PC-9 (cell line): ENCODE data around the gene GUCA2B. TPM values are rescaled to one million over a fixed set of nuclear protein-coding genes. Genes with fewer than 3 reads are reported as not detected.

Experiments used
- BruUV-seq: library from RNA; stranded (reverse); fragments of 400-500 nt; replicated peaks from 2 replicates; lab custom pipeline; 2021; lab: Mats Ljungman, UMichigan
- CTCF ChIA-PET: fragments of 300-600 bp; sonication (Branson Sonifier 250); formaldehyde crosslinking; loops from one replicate; lab custom pipeline; 2022; ENCODE audit warnings: antibody characterized with exemption; lab: Charles Lee
- POLR2A ChIA-PET: fragments of 300-600 bp; sonication (Branson Sonifier 250); formaldehyde crosslinking; loops from one replicate; lab custom pipeline; 2022; ENCODE audit warnings: antibody characterized with exemption; ENCODE audit not compliant: unreplicated experiment; lab: Charles Lee
- DNase-seq, 2 experiments: peaks; one replicate each; pipeline versions ENCODE4 v3.0.0 to v3.0.0-alpha.2; 2015 to 2022; ENCODE audit warnings: mixed read lengths in 1 of 2
- H2AFZ ChIP-seq: fragments of 200-600 bp; sonication (generic); 2 replicates; pipeline ENCODE4 v1.8.1; 2017; ENCODE audit warnings: antibody characterized with exemption
- H3F3A ChIP-seq: fragments of 200-600 bp; sonication (generic); 2 replicates; pipeline ENCODE4 v1.8.1; 2017; ENCODE audit warnings: antibody characterized with exemption, mild to moderate bottlenecking, low read depth; ENCODE audit not compliant: insufficient read depth
- H3K27ac ChIP-seq: fragments of 200-600 bp; sonication (generic); 2 replicates; pipeline ENCODE4 v1.6.1; 2016; ENCODE audit warnings: mixed run types
- H3K27me3 ChIP-seq: fragments of 200-600 bp; sonication (generic); 2 replicates; pipeline ENCODE4 v1.6.1; 2016; ENCODE audit warnings: low read depth, mixed run types; ENCODE audit not compliant: insufficient read depth
- H3K36me3 ChIP-seq: fragments of 200-600 bp; sonication (generic); 2 replicates; pipeline ENCODE4 v1.6.1; 2016; ENCODE audit warnings: low read depth, mixed run types
- H3K4me1 ChIP-seq: fragments of 200-600 bp; sonication (generic); replicated peaks from 2 replicates; pipeline ENCODE4 v1.6.1; 2016; ENCODE audit warnings: mixed run types; ENCODE audit not compliant: insufficient read depth
- H3K4me2 ChIP-seq: fragments of 200-600 bp; sonication (generic); 2 replicates; pipeline ENCODE4 v1.6.1; 2017; ENCODE audit warnings: mixed run types
- H3K4me3 ChIP-seq: fragments of 200-600 bp; sonication (generic); 2 replicates; pipeline ENCODE4 v1.6.1; 2016; ENCODE audit warnings: mixed run types
- H3K79me2 ChIP-seq: fragments of 200-600 bp; sonication (generic); 2 replicates; pipeline ENCODE4 v1.6.1; 2017; ENCODE audit warnings: low read depth, mixed run types
- H3K9me2 ChIP-seq: fragments of 200-600 bp; sonication (generic); 2 replicates; pipeline ENCODE4 v1.8.1; 2017; ENCODE audit warnings: mild to moderate bottlenecking; ENCODE audit not compliant: insufficient read depth
- H3K9me3 ChIP-seq: fragments of 200-600 bp; sonication (generic); 2 replicates; pipeline ENCODE4 v1.8.1; 2016; ENCODE audit warnings: low read depth; ENCODE audit not compliant: insufficient read depth
- H4K20me1 ChIP-seq: fragments of 200-600 bp; sonication (generic); 2 replicates; pipeline ENCODE4 v1.8.1; 2017; ENCODE audit not compliant: insufficient read depth
- CTCF ChIP-seq: fragments of 200-600 bp; sonication (generic); conservative IDR thresholded peaks from 2 replicates; pipeline ENCODE4 v1.6.1; 2017; ENCODE audit warnings: mixed run types, antibody characterized with exemption, mild to moderate bottlenecking, moderate library complexity
- EZH2 ChIP-seq: fragments of 200-600 bp; sonication (generic); IDR thresholded peaks from 2 replicates; pipeline ENCODE4 v1.8.0; 2017; ENCODE audit warnings: antibody characterized with exemption, low read depth
- intact Hi-C: fragments of 100-400 bp; cut with micrococcal nuclease; formaldehyde crosslinking; loops from one replicate; pipeline ENCODE4 v1.10.0; 2022; ENCODE audit not compliant: unreplicated experiment
- total RNA-seq: library from RNA; stranded (reverse); gene quantifications from 2 replicates; pipeline ENCODE4 v1.2.3, GENCODE V29; 2021

GUCA2B gene
- total RNA-seq, 1 experiment from 2014 or later: not detected

GRCh38 chr1:42135426-42135825 is 17.8 kb upstream of the GUCA2B start:
- BruUV-seq: no TSS peak
- 0 out of 2 replicates have a peak overlapping the region, but pooled peaks have one; percentile 1 for H3K4me2 ChIP-seq
- CTCF ChIA-PET: no interaction called here

GRCh38 chr1:42136466-42136865 is 16.7 kb upstream of the GUCA2B start:
- Histone ChIP-seq H3K27ac (no peak overlapping the region), H3K9me2 (no peaks in the 10 kb centered on the region), H2AFZ (no peak overlapping the region), H4K20me1 (no peaks in the 10 kb centered on the region), H3K4me2 (no peak overlapping the region), H3F3A (no peaks in the 10 kb centered on the region), H3K9me3 (no peaks in the 10 kb centered on the region), H3K4me3 (no peak overlapping the region), H3K36me3 (no peaks in the 10 kb centered on the region), H3K79me2 (no peaks in the 10 kb centered on the region), H3K4me1 (peaks cover 7% of the 10 kb centered on the region; the same call in 1 of the 2 replicates), H3K27me3 (no peaks in the 10 kb centered on the region)
- ChIA-PET CTCF (no interaction called here), POLR2A (no interaction called here)
- intact Hi-C loops: no loop called here
- no peak for TF ChIP-seq CTCF
- TF ChIP-seq EZH2: no peak
- no TSS peak for BruUV-seq
- DNase-seq: no peak

More at GRCh38 chr1:42135426-42135825, 17.8 kb upstream of the GUCA2B start:
- POLR2A ChIA-PET: no interaction called here
- no peak overlapping the region for H3K27ac ChIP-seq
- no peak for TF ChIP-seq EZH2
- TF ChIP-seq CTCF: no peak
- no peaks in the 10 kb centered on the region for H3K79me2 ChIP-seq
- H4K20me1 ChIP-seq: no peaks in the 10 kb centered on the region
- no peaks in the 10 kb centered on the region for H3K9me3 ChIP-seq
- H3K4me1 ChIP-seq: peaks cover 7% of the 10 kb centered on the region; the same call in 1 of the 2 replicates
- H3K36me3 ChIP-seq: no peaks in the 10 kb centered on the region
- no peaks in the 10 kb centered on the region for H3K9me2 ChIP-seq
- peak in 1 of 2 experiments; percentile 84 for DNase-seq
- H3K27me3 ChIP-seq: no peaks in the 10 kb centered on the region
- H3F3A ChIP-seq: no peaks in the 10 kb centered on the region
- H3K4me3 ChIP-seq: no peak overlapping the region
- H2AFZ ChIP-seq: no peak overlapping the region
- intact Hi-C loops: no loop called here

GRCh38 chr1:42137766-42138165 is 15.4 kb upstream of the GUCA2B start:
- H3K9me2 ChIP-seq: no peaks in the 10 kb centered on the region
- H3K79me2 ChIP-seq: no peaks in the 10 kb centered on the region
- H3K27me3 ChIP-seq: no peaks in the 10 kb centered on the region
- no peaks in the 10 kb centered on the region for H3K9me3 ChIP-seq
- no peaks in the 10 kb centered on the region for H3K36me3 ChIP-seq
- H3K4me1 ChIP-seq: peaks cover 7% of the 10 kb centered on the region; the same call in 1 of the 2 replicates
- ChIA-PET POLR2A (no interaction called here), CTCF (no interaction called here)
- no peaks in the 10 kb centered on the region for H4K20me1 ChIP-seq
- no peak overlapping the region for H3K4me2 ChIP-seq
- no peak for TF ChIP-seq CTCF
- TF ChIP-seq EZH2: no peak
- no peak overlapping the region for H2AFZ ChIP-seq
- H3F3A ChIP-seq: no peaks in the 10 kb centered on the region
- intact Hi-C loops: no loop called here
- no peak overlapping the region for H3K27ac ChIP-seq
- no TSS peak for BruUV-seq
- no peak overlapping the region for H3K4me3 ChIP-seq
- DNase-seq: no peak
